Stimulated activated CD4-positive, alpha-beta T cell treated with anti-CD3 and anti-CD28 coated beads, TNF-alpha, amount 100 ng/mL, for 4 hours (primary cell): ENCODE data around the gene CCDC40.
"Not testable (repeated sequence)": the region's sequence is repeated elsewhere in the genome, so short reads cannot be mapped to it uniquely, and the experiment has no call there.

Experiments used
- DNase-seq, 3 experiments: peaks; one replicate each; pipeline ENCODE4 v3.0.0-alpha.2; 2020; ENCODE audit warnings: low read depth in 3 of 3

The CCDC40 gene

DNA sequence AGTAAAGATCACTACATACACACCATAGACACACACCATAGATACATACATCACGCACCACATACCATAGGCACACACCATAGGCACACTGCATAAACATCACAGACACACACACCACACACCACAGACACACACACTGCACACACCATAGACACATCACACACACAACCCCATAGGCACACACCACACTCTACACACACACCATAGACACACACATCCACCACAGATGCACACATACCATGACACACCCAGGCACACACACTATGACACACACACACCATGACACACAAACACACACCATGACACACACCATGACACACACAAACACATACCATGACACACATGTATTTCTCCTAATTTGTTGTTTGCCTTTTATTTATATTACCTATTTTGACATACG, 14.8 kb upstream of the CCDC40 start:
- DNase-seq: no peak

- DNase-seq: no peak
Observed at GRCh38 chr17:80023481-80024205, 12.8 kb upstream of the CCDC40 start.

DNA sequence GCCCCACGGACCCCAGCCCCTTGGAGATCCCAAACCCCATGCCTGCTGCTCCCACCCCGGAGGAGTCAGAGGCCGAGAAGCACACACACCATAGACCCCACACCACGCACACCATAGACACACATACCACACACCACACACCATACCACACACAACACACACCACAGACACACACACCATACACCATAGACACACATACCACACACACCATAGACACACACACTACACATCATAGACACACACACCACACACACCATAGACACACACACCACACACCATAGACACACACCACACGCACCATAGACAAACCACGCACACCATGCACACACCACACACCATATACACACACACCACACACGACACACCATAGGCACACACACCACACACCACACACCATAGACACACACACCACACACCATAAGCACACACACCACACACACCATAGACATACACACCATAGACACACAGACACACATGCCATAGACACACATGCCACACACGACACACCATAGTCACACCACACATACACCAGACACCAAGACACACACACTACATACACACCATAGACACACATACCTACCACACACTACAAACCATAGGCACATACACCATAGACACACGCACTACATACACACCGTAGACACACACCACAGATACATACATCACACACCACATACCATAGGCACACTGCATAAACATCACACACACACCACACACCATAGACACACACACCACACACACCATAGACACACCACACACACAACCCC, 12.1 kb upstream of the CCDC40 start:
- DNase-seq: no peak

DNA sequence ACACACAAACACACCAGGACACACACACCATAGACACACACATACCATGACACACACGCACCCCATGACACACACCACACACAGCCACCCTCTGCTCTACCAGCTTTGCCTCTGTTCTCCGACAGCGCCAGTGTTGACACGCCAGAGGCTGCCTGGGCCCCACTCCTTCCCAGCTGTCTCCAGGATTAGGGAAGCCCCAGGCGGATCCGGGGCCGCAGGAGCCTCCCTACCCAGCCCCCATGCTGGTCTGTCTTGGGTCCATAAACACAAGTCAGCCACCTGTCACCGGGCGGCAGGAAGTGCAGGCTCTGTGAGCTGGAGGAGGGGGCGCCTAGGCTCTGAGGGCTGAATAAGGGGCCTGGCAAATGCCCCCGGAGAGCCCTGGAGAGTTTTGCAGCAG, 11.3 kb upstream of the CCDC40 start:
- no peak for DNase-seq

GRCh38 chr17:80025796-80026195, 10.6 kb upstream of the CCDC40 start:
- no peak for DNase-seq

DNA sequence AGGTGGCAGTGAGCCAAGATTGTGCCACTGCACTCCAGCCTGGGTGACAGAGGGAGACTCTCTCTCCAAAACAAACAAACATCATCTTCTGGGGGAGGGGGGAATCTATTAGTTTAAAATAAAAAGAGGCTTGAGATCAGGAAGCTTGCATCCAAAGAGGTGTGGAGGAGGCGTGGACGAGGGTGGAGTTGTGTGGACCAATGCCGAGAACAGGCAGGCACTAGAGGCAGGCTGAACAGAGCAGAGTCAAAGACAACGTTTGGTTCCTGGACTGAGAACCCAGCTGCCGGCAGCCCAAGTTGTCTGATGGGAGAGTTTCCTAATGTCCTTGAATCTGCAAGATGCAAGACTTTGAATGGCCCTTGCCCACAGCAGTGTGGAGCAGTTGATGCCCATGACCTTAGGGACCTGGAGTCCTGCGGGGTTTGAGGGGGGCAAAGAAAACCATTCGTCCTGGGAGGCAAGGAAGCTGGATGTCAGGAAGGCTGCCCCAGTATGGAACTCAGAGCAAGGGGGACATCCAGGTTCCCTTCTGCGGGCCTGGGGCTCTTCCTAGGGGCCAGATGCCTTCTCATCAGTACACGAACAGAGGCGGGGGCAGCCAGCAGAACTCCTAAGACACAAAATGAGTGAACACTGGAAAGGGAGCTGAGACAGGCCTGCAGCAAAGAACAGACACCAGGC, 9.9 kb upstream of the CCDC40 start:
- DNase-seq: no peak

- DNase-seq: no peak
Observed at GRCh38 chr17:80027043-80027435, 9.4 kb upstream of the CCDC40 start.

GRCh38 chr17:80028030-80028429, 8.4 kb upstream of the CCDC40 start:
- no peak for DNase-seq

GRCh38 chr17:80029258-80029974, 7.0 kb upstream of the CCDC40 start:
- DNase-seq: no peak

GRCh38 chr17:80030730-80031410, 5.6 kb upstream of the CCDC40 start:
- no peak for DNase-seq

DNA sequence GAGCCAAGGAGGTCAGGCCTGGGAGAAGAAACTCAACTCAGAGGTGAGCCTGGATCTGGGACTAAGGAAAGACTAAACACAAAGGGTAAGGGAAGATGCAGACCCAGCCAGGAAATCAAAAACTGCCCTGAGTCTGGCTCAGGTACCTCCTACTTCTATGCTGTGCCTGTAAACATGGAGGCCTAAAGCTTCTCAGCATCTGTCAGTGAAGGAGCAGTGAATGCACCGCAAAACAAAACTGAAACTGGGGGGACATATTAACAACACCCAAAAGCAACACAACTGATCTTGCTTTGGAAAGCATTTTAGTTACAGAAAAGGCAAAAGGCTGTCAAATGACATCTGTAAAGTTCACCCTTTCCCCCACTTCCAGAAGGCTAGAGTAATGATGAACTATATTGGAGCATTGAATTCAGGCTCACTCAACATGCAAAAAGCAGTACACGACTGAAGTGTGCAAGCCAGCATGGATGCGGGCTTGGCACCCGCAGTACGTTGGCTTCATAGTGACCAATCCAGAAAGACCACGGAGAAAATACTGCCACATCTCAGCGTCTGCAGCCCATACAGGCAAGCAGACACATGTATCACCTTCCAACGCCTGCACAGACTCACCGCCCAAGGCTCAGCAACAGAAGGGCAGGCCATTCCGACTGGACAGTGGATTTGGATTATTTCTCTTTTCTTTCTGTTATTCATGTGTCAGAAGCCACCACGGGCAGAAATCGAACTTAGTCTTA, 4.6 kb upstream of the CCDC40 start:
- no peak for DNase-seq

- no peak for DNase-seq
Observed at GRCh38 chr17:80032614-80033171, 3.7 kb upstream of the CCDC40 start.

DNA sequence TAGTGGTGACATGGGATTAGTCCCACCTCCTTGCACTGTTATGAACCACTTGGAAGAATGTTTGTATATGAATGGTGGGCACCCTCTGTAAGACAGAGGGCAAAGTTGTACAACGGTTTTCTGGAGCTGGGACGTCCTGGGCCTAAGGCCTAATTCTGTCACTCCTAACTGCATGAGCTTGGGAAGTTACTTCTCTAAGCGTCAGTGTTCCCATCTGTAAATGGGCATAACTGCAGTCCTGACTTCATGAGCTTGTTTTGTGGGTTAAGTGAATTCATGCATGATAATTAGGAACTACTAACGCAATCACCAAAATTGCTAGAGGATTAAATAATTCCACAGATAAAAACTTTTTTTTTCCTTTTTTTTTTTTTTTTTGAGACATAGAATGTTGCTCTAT, 2.6 kb upstream of the CCDC40 start:
- no peak for DNase-seq

DNA sequence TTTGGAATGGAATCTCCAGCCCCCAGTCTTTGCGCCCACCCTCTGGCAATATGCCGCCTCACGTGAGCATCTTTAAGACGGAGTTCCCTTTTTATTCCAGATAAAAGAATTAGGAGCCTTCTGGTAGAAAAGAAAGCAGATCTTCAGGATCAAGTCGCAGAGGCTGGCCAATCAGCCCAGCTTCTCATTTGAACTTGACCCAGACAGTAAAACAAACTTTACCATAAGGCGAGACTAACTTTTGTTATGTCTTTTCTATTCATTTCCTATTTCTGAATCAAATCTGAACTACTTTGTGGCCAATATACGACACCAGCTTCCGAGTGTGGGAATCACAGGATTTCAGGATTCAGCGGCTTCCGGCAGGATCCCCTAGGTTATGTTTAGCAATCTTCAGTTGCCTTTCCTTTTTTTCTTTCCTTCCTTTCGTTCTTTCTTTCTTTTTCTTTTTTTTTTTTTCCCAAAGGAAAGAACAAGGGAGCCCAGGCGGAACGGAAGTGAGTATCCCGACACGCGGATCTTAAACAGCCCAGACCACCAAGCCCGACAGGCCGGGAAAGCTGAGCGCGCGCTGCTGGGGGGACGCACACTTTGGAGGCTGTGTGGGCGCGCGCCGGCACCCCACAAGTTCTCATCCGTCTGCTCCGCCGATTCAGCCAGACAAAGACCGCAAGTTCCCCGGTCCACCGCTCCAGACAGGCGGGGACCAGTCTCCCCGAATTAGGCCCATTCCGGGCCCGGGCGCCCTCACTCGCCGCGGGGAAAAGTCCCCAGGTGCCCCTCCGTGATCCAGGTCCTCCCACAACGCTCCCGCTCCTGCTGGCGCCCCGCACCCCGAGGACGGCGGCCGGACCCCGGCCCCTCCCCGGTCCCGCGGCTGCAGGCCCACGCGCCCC, 1.4 kb upstream of the CCDC40 start:
- peak in 1 of 3 experiments; percentile 18 for DNase-seq

DNA sequence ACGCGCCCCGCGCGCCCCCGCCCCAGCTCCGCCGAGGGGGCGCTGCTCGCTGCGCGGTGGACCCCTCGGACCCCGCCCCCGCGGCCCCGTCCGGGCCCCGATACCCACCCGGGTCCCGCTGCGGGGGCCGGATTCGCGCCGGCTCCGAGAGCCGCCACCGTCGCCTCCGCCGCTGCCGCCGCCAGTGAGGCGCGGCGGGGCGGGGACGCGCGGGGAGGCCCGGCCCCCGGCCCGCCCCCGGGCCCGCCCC, 830 bp upstream of the CCDC40 start, which contains the start of gene TBC1D16:
TSS of gene TBC1D16 (minus strand) at position 186 of the 250 bp plus-strand sequence. CDS start 22,325 bp downstream, outside the sequence.
- DNase-seq: peak in 1 of 3 experiments; percentile 34

DNA sequence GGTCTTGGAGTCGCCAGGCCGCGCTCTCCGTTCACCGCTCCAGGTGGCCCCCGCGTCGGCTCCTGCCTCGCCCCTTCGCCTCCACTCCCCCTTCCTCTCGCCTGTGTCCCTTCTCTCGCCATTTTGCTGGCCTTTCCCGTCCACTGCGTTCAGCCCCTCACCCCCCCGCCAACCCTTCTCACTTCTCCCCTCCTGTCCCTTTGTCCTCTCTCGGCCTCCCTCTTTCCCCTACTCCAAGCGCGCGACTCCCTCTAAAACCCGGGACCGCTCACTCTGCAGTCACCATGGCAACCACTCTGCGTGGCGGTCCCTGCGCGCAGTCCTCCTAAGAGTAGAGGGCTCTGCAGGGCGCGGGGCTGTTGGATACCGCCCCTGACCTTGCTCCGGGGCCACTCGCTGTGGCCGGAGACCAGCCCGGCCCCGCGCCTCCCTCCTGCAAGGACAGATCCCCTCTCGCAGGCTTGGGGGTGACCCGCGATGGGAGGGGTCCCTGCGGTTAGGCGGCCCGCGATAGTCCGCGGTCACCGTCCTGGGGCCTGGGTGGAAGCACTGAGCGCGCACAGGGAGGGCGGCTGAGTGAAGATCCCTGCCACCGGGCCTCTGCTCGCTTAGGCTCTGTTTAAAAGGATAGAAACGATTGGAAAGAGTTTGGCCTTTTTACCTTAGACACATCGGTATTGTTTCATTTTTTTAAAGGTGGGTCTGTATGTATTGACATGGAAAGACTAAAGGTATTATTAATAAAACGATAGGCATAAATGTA, 454 bp downstream of the CCDC40 start:
- no peak for DNase-seq

DNA sequence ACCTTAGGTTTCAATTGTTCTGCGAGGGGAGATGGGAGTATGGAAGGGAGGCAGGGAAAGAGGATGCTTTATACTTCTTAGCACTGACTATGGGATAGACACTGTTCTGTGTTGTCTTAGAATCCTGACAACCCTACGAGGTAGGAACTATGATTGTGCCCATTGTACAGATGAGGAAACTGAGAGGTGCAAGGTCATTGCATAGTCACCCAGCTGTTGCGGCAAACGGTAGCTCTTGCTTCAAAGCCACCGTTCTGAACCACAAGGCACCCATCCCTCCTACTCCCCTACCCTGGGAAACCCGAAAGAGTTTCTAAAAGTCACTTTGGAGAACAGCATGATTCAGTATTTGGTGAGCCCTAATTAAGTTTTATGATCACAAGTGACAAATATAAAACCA, 7.5 kb downstream of the CCDC40 start:
- DNase-seq: no peak

DNA sequence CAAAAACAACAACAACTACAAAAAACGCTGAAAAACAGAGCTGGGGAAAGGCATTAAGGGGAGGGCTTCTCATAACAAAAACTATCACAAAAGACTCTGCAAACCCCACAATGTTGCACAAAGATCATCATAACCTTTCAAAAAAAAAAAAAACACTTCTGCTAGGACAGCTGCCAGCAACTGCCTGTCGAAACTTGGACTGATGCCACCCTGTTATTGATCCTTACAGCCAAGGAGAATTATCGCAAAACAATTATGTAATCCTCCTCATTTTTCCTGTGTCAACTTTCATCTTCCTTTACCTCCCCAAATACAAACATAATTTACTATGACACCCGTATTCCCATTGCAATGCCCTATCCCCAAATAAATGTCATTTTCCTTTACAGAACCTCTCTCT, 9.3 kb downstream of the CCDC40 start:
- no peak for DNase-seq

DNA sequence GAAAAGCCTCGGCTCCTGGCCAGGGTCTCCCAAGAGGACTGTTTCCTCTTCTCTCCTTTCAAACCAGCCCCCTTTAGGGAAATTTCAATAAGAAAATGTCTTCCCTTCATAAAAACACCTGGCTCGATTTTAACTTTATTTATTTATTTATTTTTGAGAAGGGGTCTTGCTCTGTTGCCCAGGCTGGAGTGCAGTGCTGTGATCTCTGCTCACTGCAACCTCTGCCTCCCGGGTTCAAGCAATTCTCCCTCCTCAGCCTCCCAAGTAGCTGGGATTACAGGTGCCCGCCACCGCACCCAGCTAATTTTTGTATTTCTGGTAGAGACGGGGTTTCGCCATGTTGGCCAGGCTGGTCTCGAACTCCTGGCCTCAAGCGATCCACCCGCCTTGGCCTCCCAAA, 10.3 kb downstream of the CCDC40 start:
- DNase-seq: not testable (repeated sequence)
